Ammon's horn (tissue), 1 donor: Measurements from ENCODE around the gene WDR37.

Experiments
- DNase-seq: peaks from one replicate; pipeline ENCODE4 v3.0.0-alpha.2; 2016; ENCODE audit warnings: low spot score

The WDR37 gene

GRCh38 chr10:1074052-1074747 is 18.0 kb downstream of the WDR37 start:
- DNase-seq: no peak

- DNase-seq: no peak
These were observed 18.6 kb downstream of the WDR37 start for GRCh38 chr10:1074748-1075308.

- DNase-seq: no peak
These were observed 22.5 kb downstream of the WDR37 start for GRCh38 chr10:1078668-1079067.

- DNase-seq: no peak
These were observed 27.4 kb downstream of the WDR37 start for GRCh38 chr10:1083581-1083980.

- no peak for DNase-seq
These were observed 28.1 kb downstream of the WDR37 start for GRCh38 chr10:1084011-1084950.

GRCh38 chr10:1085258-1085657 is 29.1 kb downstream of the WDR37 start:
- DNase-seq: no peak

GRCh38 chr10:1086787-1087186 is 30.6 kb downstream of the WDR37 start:
- no peak for DNase-seq

- DNase-seq: no peak
These were observed 33.0 kb downstream of the WDR37 start for GRCh38 chr10:1089017-1089689.

GRCh38 chr10:1090696-1091095 is 34.5 kb downstream of the WDR37 start:
- no peak for DNase-seq

- no peak for DNase-seq
These were observed 37.5 kb downstream of the WDR37 start for GRCh38 chr10:1093696-1094095.

- DNase-seq: no peak
These were observed 38.2 kb downstream of the WDR37 start for GRCh38 chr10:1094112-1095057.

GRCh38 chr10:1095498-1095897 is 39.3 kb downstream of the WDR37 start:
- no peak for DNase-seq

GRCh38 chr10:1096287-1096889 is 40.2 kb downstream of the WDR37 start:
- DNase-seq: no peak

GRCh38 chr10:1097436-1097835 is 41.3 kb downstream of the WDR37 start:
- DNase-seq: no peak

- DNase-seq: no peak
These were observed 44.0 kb downstream of the WDR37 start for GRCh38 chr10:1100143-1100542.

- no peak for DNase-seq
These were observed 44.6 kb downstream of the WDR37 start for GRCh38 chr10:1100691-1101368.

GRCh38 chr10:1101946-1102345 is 45.8 kb downstream of the WDR37 start:
- no peak for DNase-seq

GRCh38 chr10:1102416-1102815 is 46.2 kb downstream of the WDR37 start:
- peak; percentile 39 for DNase-seq

GRCh38 chr10:1102831-1103230 is 46.6 kb downstream of the WDR37 start:
- DNase-seq: no peak

GRCh38 chr10:1103551-1103950 is 47.4 kb downstream of the WDR37 start:
- DNase-seq: no peak
